Gastroesophageal sphincter (tissue), 4 donors: ENCODE measurements around the gene POLN. TPM values are rescaled to one million over a fixed set of nuclear protein-coding genes. Genes with fewer than 3 reads are reported as not detected.

ENCODE experiments used
- ATAC-seq: fragments of 150-250 bp; one replicate; pipeline ENCODE4 v1.9.1; 2016; ENCODE audit warnings: mild to moderate bottlenecking, moderate library complexity
- H3K27ac ChIP-seq, 4 donors: fragments of 200-600 bp; sonication (generic) in 3 of 4; 1 replicate in 3 of 4; 2 replicates in 1 of 4; pipeline ENCODE4 v1.5.1; 2016 to 2019
- H3K27me3 ChIP-seq: fragments of 200-600 bp; sonication (generic); one replicate; pipeline ENCODE4 v1.5.1; 2019
- H3K36me3 ChIP-seq, 2 donors: fragments of 200-600 bp; sonication (generic); one replicate each; pipeline ENCODE4 v1.5.1; 2019; ENCODE audit warnings: control low read depth in 1 of 2
- H3K4me1 ChIP-seq, 3 donors: fragments of 200-600 bp; sonication (generic); 1 replicate in 2 of 3; 2 replicates in 1 of 3; pipeline ENCODE4 v1.5.1; 2016 to 2019; ENCODE audit warnings: control low read depth in 2 of 3
- H3K4me3 ChIP-seq, 2 donors: fragments of 200-600 bp; sonication (generic); one replicate each; pipeline ENCODE4 v1.5.1; 2019; ENCODE audit warnings: mild to moderate bottlenecking in 1 of 2, moderate library complexity in 1 of 2
- H3K9me3 ChIP-seq, 3 donors: fragments of 200-600 bp; sonication (generic); one replicate each; pipeline ENCODE4 v1.5.1; 2017 to 2019; ENCODE audit warnings: control low read depth in 2 of 3
- EP300 ChIP-seq: sonication (generic); formaldehyde crosslinking; IDR thresholded peaks from one replicate; pipeline ENCODE4 v1.6.1; 2017; ENCODE audit warnings: antibody characterized with exemption, mild to moderate bottlenecking
- POLR2A ChIP-seq, 2 donors: fragments of 450-650 bp; IDR thresholded peaks; one replicate each; pipeline ENCODE4 v1.6.1; 2017; ENCODE audit warnings: antibody characterized with exemption in 2 of 2, mild to moderate bottlenecking in 2 of 2, moderate library complexity in 1 of 2
- POLR2AphosphoS5 ChIP-seq: sonication (generic); formaldehyde crosslinking; IDR thresholded peaks from one replicate; pipeline ENCODE4 v1.6.1; 2017; ENCODE audit warnings: antibody characterized with exemption
- WGBS, 2 donors: methylation state at CpG; one replicate each; pipeline ENCODE4 v1.1.5; 2018; ENCODE audit warnings: low coverage in 1 of 2; 5-methylcytosine and 5-hydroxymethylcytosine counted together
- total RNA-seq, 4 donors: library from RNA; depleted of rRNA; stranded (reverse); fragments of >200 nt; gene quantifications; one replicate each; pipeline ENCODE4 v1.1.0, GENCODE V29; 2016
- TF ChIP-seq, protein P1 (sequence below), 4 experiments: fragments of 200-600 bp in 2 of 4; fragments of 450-650 bp in 2 of 4; sonication (generic) in 1 of 4; IDR thresholded peaks; one replicate each; pipeline ENCODE4 v1.5.1; 2017 to 2019; ENCODE audit warnings: antibody characterized with exemption in 4 of 4, mild to moderate bottlenecking in 2 of 4, moderate library complexity in 2 of 4

The POLN gene
- total RNA-seq, 4 donors from 2014 or later: 1.5 to 4.6 (median 2.6) TPM

DNA sequence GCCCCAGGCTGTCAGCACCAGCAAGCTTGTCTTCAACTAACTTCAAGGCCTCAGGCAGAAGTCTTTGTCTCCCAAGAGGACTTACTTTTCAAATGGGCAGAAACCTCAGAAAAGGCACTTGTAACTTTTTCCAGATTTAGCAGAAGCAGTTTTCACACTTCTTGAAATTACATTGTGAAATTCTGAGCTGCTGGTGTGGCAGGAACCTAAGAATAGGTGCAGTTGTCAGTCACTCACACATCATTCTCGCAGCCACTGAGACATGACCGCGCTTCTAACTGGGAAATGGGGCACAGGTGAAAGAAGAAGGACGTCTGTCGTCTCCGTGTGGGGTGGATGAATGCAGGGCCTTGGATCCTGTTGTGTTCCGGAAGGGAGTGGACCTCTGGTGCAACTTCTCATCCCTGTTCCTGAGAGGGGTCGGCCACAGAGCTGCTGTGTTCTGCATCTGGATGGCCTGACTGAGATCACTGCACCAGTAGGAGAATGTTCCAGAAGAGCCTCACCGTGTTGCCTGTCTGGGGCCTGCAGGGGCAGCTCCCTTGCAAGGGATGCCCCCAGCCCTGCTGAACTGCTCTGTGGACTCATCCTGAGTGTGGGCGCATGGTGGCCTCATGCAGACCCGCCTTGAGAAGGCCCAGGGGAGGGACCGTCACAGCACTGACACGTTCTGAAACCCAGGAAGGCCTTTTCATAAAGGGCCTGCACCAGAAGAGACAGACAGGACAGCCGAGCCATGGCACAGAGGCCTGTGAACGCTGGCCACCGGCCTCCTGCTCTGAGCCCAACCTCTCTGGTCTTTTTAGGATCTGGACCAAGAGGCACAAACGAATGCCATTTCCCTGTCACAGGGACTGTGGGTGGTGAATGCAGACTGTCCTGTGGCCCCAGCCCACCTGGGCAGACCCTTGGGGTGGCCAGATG is 164.1 kb downstream of the POLN start:
- no peaks in the 10 kb centered on the region for H3K9me3 ChIP-seq
- no peak overlapping the region for H3K27ac ChIP-seq
- no peaks in the 10 kb centered on the region for H3K36me3 ChIP-seq
- ATAC-seq: no peak
- H3K27me3 ChIP-seq: no peaks in the 10 kb centered on the region
- no peak overlapping the region for H3K4me3 ChIP-seq
- TF ChIP-seq EP300 (no peak), POLR2AphosphoS5 (no peak), POLR2A (IDR thresholded peaks at IDR 0.05) (no peak)
- TF ChIP-seq, protein P1, sequence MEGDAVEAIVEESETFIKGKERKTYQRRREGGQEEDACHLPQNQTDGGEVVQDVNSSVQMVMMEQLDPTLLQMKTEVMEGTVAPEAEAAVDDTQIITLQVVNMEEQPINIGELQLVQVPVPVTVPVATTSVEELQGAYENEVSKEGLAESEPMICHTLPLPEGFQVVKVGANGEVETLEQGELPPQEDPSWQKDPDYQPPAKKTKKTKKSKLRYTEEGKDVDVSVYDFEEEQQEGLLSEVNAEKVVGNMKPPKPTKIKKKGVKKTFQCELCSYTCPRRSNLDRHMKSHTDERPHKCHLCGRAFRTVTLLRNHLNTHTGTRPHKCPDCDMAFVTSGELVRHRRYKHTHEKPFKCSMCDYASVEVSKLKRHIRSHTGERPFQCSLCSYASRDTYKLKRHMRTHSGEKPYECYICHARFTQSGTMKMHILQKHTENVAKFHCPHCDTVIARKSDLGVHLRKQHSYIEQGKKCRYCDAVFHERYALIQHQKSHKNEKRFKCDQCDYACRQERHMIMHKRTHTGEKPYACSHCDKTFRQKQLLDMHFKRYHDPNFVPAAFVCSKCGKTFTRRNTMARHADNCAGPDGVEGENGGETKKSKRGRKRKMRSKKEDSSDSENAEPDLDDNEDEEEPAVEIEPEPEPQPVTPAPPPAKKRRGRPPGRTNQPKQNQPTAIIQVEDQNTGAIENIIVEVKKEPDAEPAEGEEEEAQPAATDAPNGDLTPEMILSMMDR (IDR thresholded peaks at IDR 0.05): no peak
- 88 to 89% methylated on average over 3 to 9 of the region's 17 CpGs for WGBS, 2 donors
- no peaks in the 10 kb centered on the region for H3K4me1 ChIP-seq

DNA sequence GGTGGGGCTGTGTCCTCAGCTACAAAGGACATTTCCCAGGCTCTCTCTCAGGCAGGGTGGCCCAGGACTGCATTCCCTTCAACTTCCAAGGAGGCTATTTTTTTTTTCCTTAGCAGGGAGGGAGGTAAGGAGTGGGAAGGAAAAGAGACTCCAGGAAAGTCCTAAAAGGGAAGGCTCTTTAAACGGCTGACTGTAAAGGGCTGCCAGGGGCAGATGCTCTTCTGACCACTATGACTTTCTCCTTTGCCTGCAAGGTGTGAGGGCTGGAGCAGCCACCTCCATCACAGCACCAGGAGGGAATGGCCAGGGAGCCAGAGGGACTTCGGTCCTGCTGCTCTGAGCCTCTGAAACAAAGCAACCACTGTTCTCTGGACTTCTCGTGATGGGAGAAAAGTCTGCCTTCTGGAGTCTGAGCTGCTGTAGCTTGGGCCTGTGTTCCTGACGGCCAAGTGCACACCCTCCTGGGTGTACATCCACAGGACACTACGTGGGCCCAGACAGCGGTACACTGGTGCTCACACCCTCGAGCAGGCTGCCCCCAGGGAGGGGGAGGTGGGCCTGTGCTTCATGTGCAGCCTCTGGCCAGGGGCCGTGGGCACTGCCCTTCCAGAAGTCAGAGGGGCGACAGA is 164.9 kb downstream of the POLN start:
- Histone ChIP-seq H3K27me3 (no peaks in the 10 kb centered on the region), H3K4me3 (no peak overlapping the region), H3K27ac (no peak overlapping the region), H3K4me1 (no peaks in the 10 kb centered on the region), H3K9me3 (no peaks in the 10 kb centered on the region), H3K36me3 (no peaks in the 10 kb centered on the region)
- no peak for ATAC-seq
- no peak for TF ChIP-seq EP300
- TF ChIP-seq POLR2AphosphoS5: no peak
- TF ChIP-seq, protein P1 (IDR thresholded peaks at IDR 0.05): no peak
- TF ChIP-seq POLR2A (IDR thresholded peaks at IDR 0.05): no peak
- no CpG with 5 or more reads among the region's 9 CpGs for WGBS, 2 donors

DNA sequence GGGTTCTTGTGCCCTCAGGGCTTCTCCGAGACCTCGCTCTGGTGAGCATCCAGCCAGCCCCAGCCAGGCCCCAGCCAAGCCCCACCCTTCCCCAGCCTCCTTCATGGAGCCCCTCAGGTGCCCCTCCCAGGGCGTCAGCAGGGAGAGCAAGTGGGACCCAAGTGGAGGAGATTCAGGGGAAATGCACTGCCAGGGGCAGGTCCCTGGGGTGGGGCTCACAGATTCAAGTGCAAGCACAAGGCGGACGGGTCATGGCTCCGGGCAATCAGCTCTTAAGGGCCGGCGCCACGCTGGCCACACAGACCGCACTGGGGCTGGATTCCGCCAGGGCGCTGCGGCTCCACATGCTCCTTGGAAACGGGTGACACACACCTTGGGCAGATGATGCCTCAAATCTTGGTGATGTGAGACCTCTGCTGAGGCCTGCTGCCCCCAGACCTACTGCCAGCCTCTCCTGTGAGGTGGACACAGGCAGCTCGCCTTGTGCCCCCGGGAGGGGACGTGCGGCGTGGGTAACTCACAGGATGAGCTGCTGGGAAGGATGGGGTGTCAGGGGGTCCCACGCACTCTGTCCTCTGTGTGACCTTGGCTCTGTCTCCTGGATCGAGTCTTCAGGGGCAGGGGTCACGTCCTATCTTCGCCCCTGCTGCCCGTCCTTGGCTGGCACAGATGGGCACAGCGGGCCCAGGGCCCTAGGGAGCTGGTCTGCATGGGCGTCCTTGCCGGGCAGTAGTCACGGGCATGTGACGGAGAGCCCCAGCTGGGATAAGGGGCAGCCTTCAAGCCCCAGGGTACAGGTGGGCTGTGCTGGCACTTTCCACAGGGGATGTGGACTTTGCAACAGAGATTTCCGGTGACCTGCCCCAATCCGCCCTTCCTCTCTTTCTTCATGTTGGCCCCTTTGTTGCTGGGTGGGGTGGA is 165.7 kb downstream of the POLN start:
- no peaks in the 10 kb centered on the region for H3K9me3 ChIP-seq
- no peak overlapping the region for H3K27ac ChIP-seq
- no peak for TF ChIP-seq POLR2AphosphoS5
- TF ChIP-seq, protein P1 (IDR thresholded peaks at IDR 0.05): no peak
- no peak for TF ChIP-seq EP300
- H3K27me3 ChIP-seq: no peaks in the 10 kb centered on the region
- WGBS, 2 donors: no CpG with 5 or more reads among the region's 31 CpGs
- H3K4me1 ChIP-seq: no peaks in the 10 kb centered on the region
- no peaks in the 10 kb centered on the region for H3K36me3 ChIP-seq
- no peak for ATAC-seq
- H3K4me3 ChIP-seq: no peak overlapping the region

- H3K36me3 ChIP-seq: no peaks in the 10 kb centered on the region
- H3K4me3 ChIP-seq: no peak overlapping the region
- WGBS, 2 donors: 94% methylated on average over 2 of the region's 12 CpGs; no CpG with 5 or more reads in 1 of the 2 donors
- H3K27me3 ChIP-seq: peaks cover 6% of the 10 kb centered on the region
- no peak for ATAC-seq
- no peak overlapping the region for H3K27ac ChIP-seq
- no peak for TF ChIP-seq POLR2A (IDR thresholded peaks at IDR 0.05)
- TF ChIP-seq, protein P1 (IDR thresholded peaks at IDR 0.05): no peak
- no peak for TF ChIP-seq POLR2AphosphoS5
- no peak for TF ChIP-seq EP300
- H3K9me3 ChIP-seq: no peaks in the 10 kb centered on the region
- H3K4me1 ChIP-seq: no peaks in the 10 kb centered on the region
Measured at GRCh38 chr4:2075171-2075986, 166.5 kb downstream of the POLN start.
